SK-N-SH (cell line): ENCODE results near the gene SFMBT2. TPM values are rescaled to one million over a fixed set of nuclear protein-coding genes. Genes with fewer than 3 reads are reported as not detected.

Source experiments
- CTCF ChIA-PET: fragments of 300-600, 350-600 bp; formaldehyde crosslinking; extraction: SDS; loops from one replicate; lab custom pipeline; 2021; lab: Yijun Ruan, JAX
- POLR2A ChIA-PET: fragments of 350-600 bp; sonication (Branson Sonifier 250); formaldehyde crosslinking; extraction: SDS; loops from one replicate; lab custom pipeline; 2020; ENCODE audit warnings: antibody characterized with exemption, inconsistent platforms; lab: Yijun Ruan, JAX
- DNase-seq: peaks from one replicate; pipeline ENCODE4 v3.0.0; 2012
- H2AFZ ChIP-seq: fragments of 200-600 bp; sonication (generic); 2 replicates; pipeline ENCODE4 v1.8.1; 2016; ENCODE audit warnings: antibody characterized with exemption, mild to moderate bottlenecking, low read depth
- H3F3A ChIP-seq: fragments of 200-600 bp; sonication (generic); replicated peaks from 2 replicates; pipeline ENCODE3; 2016; ENCODE audit warnings: antibody characterized with exemption, mild to moderate bottlenecking; ENCODE audit not compliant: insufficient read depth
- H3K27ac ChIP-seq, 2 experiments: fragments of 200-500 bp in 1 of 2; fragments of 200-600 bp in 1 of 2; sonication (Bioruptor generic) in 1 of 2; sonication (generic), shearing (Covaris generic) in 1 of 2; 2 replicates each; pipeline versions ENCODE4 v1.5.1 to v1.6.1; 2014 to 2016; ENCODE audit warnings: low read depth in 2 of 2, inconsistent platforms in 1 of 2, low read length in 1 of 2, mild to moderate bottlenecking in 1 of 2, mixed read lengths in 1 of 2
- H3K27me3 ChIP-seq: fragments of 200-600 bp; sonication (generic), shearing (Covaris generic); 2 replicates; pipeline ENCODE4 v1.6.1; 2016; ENCODE audit warnings: mixed run types; ENCODE audit not compliant: insufficient read depth
- H3K36me3 ChIP-seq, 2 experiments: fragments of 200-500 bp in 1 of 2; fragments of 200-600 bp in 1 of 2; sonication (Bioruptor generic) in 1 of 2; sonication (generic) in 1 of 2; replicated peaks in 1 of 2; 2 replicates each; pipeline versions ENCODE3 to v1.5.1; 2014 to 2016; ENCODE audit warnings: low read length in 1 of 2, mild to moderate bottlenecking in 1 of 2; ENCODE audit not compliant: insufficient read depth in 2 of 2, control insufficient read depth in 1 of 2
- H3K4me1 ChIP-seq, 2 experiments: fragments of 200-500 bp in 1 of 2; fragments of 200-600 bp in 1 of 2; sonication (Bioruptor generic) in 1 of 2; sonication (generic), shearing (Covaris generic) in 1 of 2; 2 replicates each; pipeline versions ENCODE4 v1.5.1 to v1.6.1; 2014 to 2016; ENCODE audit warnings: low read depth in 1 of 2, low read length in 1 of 2, mixed run types in 1 of 2; ENCODE audit not compliant: insufficient read depth in 2 of 2, control insufficient read depth in 1 of 2
- H3K4me2 ChIP-seq: fragments of 200-600 bp; sonication (generic), shearing (Covaris generic); 2 replicates; pipeline ENCODE4 v1.6.1; 2017; ENCODE audit warnings: mixed run types
- H3K4me3 ChIP-seq, 2 experiments: fragments of 200-500 bp in 1 of 2; fragments of 200-600 bp in 1 of 2; sonication (Bioruptor generic) in 1 of 2; sonication (generic), shearing (Covaris generic) in 1 of 2; 2 replicates each; pipeline versions ENCODE4 v1.5.1 to v1.8.1; 2014 to 2016; ENCODE audit warnings: low read depth in 2 of 2, inconsistent platforms in 1 of 2, low read length in 1 of 2, mild to moderate bottlenecking in 1 of 2, mixed read lengths in 1 of 2, moderate library complexity in 1 of 2
- H3K79me2 ChIP-seq: fragments of 200-600 bp; sonication (generic); 2 replicates; pipeline ENCODE4 v1.8.1; 2017; ENCODE audit warnings: mild to moderate bottlenecking; ENCODE audit not compliant: insufficient read depth
- H3K9ac ChIP-seq: fragments of 200-600 bp; sonication (generic); 2 replicates; pipeline ENCODE4 v1.6.1; 2017; ENCODE audit warnings: mixed run types
- H3K9me2 ChIP-seq: fragments of 200-600 bp; sonication (generic); 2 replicates; pipeline ENCODE4 v1.6.1; 2017; ENCODE audit warnings: mixed run types
- H3K9me3 ChIP-seq: fragments of 200-600 bp; sonication (generic); 2 replicates; pipeline ENCODE4 v1.6.1; 2017; ENCODE audit warnings: mixed run types, mild to moderate bottlenecking, moderate library complexity
- H4K20me1 ChIP-seq: fragments of 200-600 bp; sonication (generic); 2 replicates; pipeline ENCODE4 v1.6.1; 2017; ENCODE audit warnings: mild to moderate bottlenecking, mixed run types; ENCODE audit not compliant: insufficient read depth
- CTCF ChIP-seq: fragments of 200-600 bp; sonication (generic); IDR thresholded peaks from 2 replicates; pipeline ENCODE4 v1.6.1; 2017; ENCODE audit warnings: antibody characterized with exemption, mild to moderate bottlenecking, moderate library complexity
- EP300 ChIP-seq, 2 experiments: IDR thresholded peaks; 2 replicates each; pipeline versions ENCODE4 v1.4.0 to v1.6.1; 2012; ENCODE audit warnings: borderline replicate concordance in 1 of 2, low read depth in 1 of 2, low read length in 1 of 2
- FOSL2 ChIP-seq: IDR thresholded peaks from 2 replicates; pipeline ENCODE4 v1.4.0; 2012; ENCODE audit warnings: low read depth, mild to moderate bottlenecking, moderate library complexity, borderline replicate concordance
- FOXJ3 ChIP-seq: sonication (generic); formaldehyde crosslinking; IDR thresholded peaks from 2 replicates; pipeline ENCODE4 v1.5.1; 2020; ENCODE audit warnings: mild to moderate bottlenecking, missing genetic modification reagents
- GABPA ChIP-seq: IDR thresholded peaks from 2 replicates; pipeline ENCODE4 v1.4.0; 2012; ENCODE audit warnings: low read depth, mild to moderate bottlenecking
- GATA2 ChIP-seq: sonication (generic); formaldehyde crosslinking; IDR thresholded peaks from 2 replicates; pipeline ENCODE4 v1.5.0; 2020; ENCODE audit warnings: mild to moderate bottlenecking, missing genetic modification reagents
- JUND ChIP-seq: IDR thresholded peaks from 2 replicates; pipeline ENCODE4 v1.4.0; 2012
- MXI1 ChIP-seq: IDR thresholded peaks from 2 replicates; pipeline ENCODE4 v1.6.1; 2012; ENCODE audit warnings: mild to moderate bottlenecking, low read depth, low read length, improper control_type of control experiment
- NFIC ChIP-seq: IDR thresholded peaks from 2 replicates; pipeline ENCODE4 v1.4.0; 2012; ENCODE audit warnings: borderline replicate concordance
- POLR2AphosphoS5 ChIP-seq: IDR thresholded peaks from 2 replicates; pipeline ENCODE4 v1.6.1; 2012; ENCODE audit warnings: low read depth, low read length
- RAD21 ChIP-seq: IDR thresholded peaks from 2 replicates; pipeline ENCODE4 v1.6.1; 2012; ENCODE audit warnings: mild to moderate bottlenecking, low read length
- RCOR1 ChIP-seq: fragments of 150-350 bp; IDR thresholded peaks from 2 replicates; pipeline ENCODE4 v1.6.1; 2017; ENCODE audit warnings: antibody characterized with exemption, low read length
- REST ChIP-seq: IDR thresholded peaks from 2 replicates; pipeline ENCODE4 v1.6.1; 2012; ENCODE audit warnings: mild to moderate bottlenecking, low read depth, low read length, moderate library complexity
- RFX5 ChIP-seq: IDR thresholded peaks from 2 replicates; pipeline ENCODE4 v1.6.1; 2012; ENCODE audit warnings: mild to moderate bottlenecking, improper control_type of control experiment, low read length
- SIN3A ChIP-seq: IDR thresholded peaks from 2 replicates; pipeline ENCODE4 v1.6.1; 2012; ENCODE audit warnings: low read depth, mild to moderate bottlenecking, low read length, moderate library complexity, borderline replicate concordance
- TAF1 ChIP-seq: IDR thresholded peaks from 2 replicates; pipeline ENCODE4 v1.6.1; 2012; ENCODE audit warnings: low read depth, mild to moderate bottlenecking, low read length, moderate library complexity, borderline replicate concordance
- TEAD4 ChIP-seq: IDR thresholded peaks from 2 replicates; pipeline ENCODE4 v1.4.0; 2012; ENCODE audit warnings: mild to moderate bottlenecking, borderline replicate concordance; ENCODE audit not compliant: insufficient read depth
- ZBTB33 ChIP-seq: IDR thresholded peaks from 2 replicates; pipeline ENCODE4 v1.4.0; 2012; ENCODE audit warnings: low read depth, borderline replicate concordance
- WGBS: methylation state at CpG from one replicate; pipeline ENCODE4 v1.1.6; 2017; ENCODE audit warnings: low lambda C conversion rate; 5-methylcytosine and 5-hydroxymethylcytosine counted together
- polyA plus RNA-seq, 3 experiments: library from polyadenylated mRNA; depleted of rRNA; stranded (reverse); fragments of >200 nt; gene quantifications; 2 replicates each; pipeline ENCODE4 v1.2.3, GENCODE V29; 2012

The SFMBT2 gene
- polyA plus RNA-seq, 1 of the 3 experiments (the other 2 are of a cell fraction), result 0.20 TPM

GRCh38 chr10:7343040-7343439 is 67.8 kb downstream of the SFMBT2 start:
- no peaks in the 10 kb centered on the region for H3K9me2 ChIP-seq
- no peaks in the 10 kb centered on the region for H3F3A ChIP-seq
- H3K36me3 ChIP-seq, result no peaks in the 10 kb centered on the region
- H3K79me2 ChIP-seq, result no peaks in the 10 kb centered on the region
- ChIA-PET CTCF (no interaction called here), POLR2A (no interaction called here)
- no peak overlapping the region for H3K27ac ChIP-seq
- H2AFZ ChIP-seq, result no peak overlapping the region
- TF ChIP-seq RFX5 (no peak), MXI1 (no peak), TEAD4 (no peak), POLR2AphosphoS5 (no peak), CTCF (no peak), ZBTB33 (no peak), RCOR1 (no peak), JUND (no peak), EP300 (IDR thresholded peaks at IDR 0.05; ENCODE audit: borderline replicate concordance in 1 of 2, low read depth in 1 of 2, low read length in 1 of 2) (no peak), REST (no peak), GABPA (no peak), SIN3A (no peak), TAF1 (no peak), GATA2 (CRISPR knock-in tag) (no peak), FOSL2 (no peak), FOXJ3 (CRISPR knock-in tag) (no peak), RAD21 (no peak), NFIC (no peak)
- no peaks in the 10 kb centered on the region for H3K27me3 ChIP-seq
- WGBS, result 39% methylated on average over 3 of the region's 3 CpGs
- H4K20me1 ChIP-seq, result no peaks in the 10 kb centered on the region
- no peak overlapping the region for H3K4me2 ChIP-seq
- H3K4me1 ChIP-seq, result no peaks in the 10 kb centered on the region
- no peak for DNase-seq
- no peak overlapping the region for H3K9ac ChIP-seq
- no peak overlapping the region for H3K4me3 ChIP-seq
- no peaks in the 10 kb centered on the region for H3K9me3 ChIP-seq
